T-helper 2 cell treated with Interferon-gamma antibody and Interleukin-4, amounts not matched to agents 100 ng/mL and 5 ng/mL, for 36 hours (primary cell): Measurements from ENCODE around the gene PLCL2. TPM values are rescaled to one million over a fixed set of nuclear protein-coding genes. Genes with fewer than 3 reads are reported as not detected.

Source experiments
- intact Hi-C: fragments of 100-400 bp; cut with micrococcal nuclease; formaldehyde crosslinking; loops from one replicate; pipeline ENCODE4 v1.15.1; 2023
- total RNA-seq: library from RNA; stranded (reverse); gene quantifications from 2 replicates; pipeline ENCODE4 v1.2.3, GENCODE V29; 2022

Gene PLCL2
- total RNA-seq, 1 donor from 2014 or later, result 40.4 TPM

DNA sequence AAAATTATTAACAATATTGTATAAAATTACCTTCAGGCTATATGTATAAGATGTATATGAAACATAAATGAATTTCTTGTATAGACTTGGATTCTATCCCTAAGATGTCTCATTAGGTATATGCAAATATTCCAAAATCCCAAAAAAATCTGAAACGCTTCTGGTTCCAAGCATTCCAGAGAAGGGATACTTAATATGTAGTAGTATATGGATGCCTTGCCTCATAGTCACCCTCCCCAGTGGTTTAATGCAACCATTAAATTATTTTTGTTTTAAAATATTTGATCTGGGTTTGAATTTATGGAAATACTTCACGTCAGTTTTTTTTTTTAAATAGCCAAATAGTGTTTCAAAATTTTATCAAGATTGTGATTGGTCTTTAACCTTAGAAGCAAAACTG is 27.2 kb downstream of the PLCL2 start:
- intact Hi-C loops, result no loop called here

DNA sequence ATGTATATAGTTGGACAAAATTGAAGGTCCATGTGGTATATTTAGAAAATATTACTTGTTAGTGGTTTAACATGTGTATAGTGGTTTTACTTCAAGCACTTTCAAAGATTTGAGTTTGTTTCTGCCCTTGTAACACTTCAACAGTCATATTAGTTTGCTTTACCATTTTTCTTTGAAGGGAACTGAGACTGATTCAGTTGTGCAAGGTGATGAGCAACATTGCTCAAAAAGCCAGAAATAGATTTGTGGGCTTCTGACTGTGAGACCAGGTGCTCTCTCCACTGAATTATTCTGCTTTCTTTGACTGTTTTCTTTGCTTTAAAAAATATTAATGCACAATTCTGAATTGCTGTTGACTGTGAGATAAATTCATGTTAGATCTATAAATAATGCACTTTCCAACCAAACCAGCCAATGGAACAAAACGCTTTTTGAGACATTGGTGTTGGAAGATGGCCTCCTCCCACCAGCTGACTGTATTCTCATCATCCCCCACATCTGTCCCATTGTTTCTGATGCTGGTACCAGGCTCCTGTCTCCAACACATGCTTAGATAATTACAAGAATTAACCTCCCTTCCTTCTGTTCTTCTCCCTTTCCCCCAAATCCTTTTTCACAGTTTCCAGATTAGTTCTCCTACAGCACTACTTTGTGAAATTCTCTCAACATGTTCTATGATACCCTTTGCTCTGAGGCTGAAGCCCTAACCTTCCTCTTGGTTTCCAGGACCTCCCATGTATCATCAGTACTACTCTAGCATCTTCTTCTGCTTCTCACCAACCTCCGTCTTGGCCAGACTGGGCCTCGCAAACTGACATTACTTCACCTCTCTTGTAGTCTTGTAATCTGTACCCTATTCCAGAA is 27.9 kb downstream of the PLCL2 start:
- intact Hi-C loops, result no loop called here

DNA sequence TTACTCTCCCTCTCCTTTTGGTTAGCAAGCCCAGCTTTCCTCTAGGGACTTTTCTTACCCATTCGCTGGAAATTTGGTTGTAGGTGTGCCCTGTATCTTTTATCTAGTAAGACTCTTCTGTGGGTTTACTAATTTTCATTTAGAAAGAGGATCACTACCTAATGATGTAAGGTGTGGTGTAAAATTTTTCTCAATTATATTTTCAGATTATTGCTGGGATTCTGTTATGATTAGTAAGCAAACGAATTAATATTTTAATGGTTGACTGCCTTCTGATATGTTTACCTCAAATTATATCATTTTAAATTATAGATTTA is 28.5 kb downstream of the PLCL2 start:
- intact Hi-C loops, result no loop called here

DNA sequence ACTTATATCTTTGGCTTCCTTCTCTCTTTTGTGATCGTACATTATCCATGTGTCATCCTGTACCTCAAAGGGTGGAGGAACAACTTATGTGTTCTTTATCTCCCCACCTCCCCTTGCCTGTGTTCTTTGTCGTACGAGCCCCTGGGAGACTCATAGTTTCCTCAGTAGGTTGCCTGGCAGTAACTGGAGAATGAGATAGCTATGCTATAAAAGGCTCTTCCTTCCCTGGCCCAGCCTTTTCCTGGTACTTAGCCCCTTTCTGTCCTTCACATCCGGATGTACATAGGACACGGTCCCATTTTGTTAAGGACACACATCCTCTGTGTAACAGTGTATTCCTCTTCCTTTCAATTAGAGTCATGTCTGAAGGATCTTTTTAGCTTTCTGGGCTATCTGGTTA is 32.1 kb downstream of the PLCL2 start:
- intact Hi-C loops, result no loop called here

DNA sequence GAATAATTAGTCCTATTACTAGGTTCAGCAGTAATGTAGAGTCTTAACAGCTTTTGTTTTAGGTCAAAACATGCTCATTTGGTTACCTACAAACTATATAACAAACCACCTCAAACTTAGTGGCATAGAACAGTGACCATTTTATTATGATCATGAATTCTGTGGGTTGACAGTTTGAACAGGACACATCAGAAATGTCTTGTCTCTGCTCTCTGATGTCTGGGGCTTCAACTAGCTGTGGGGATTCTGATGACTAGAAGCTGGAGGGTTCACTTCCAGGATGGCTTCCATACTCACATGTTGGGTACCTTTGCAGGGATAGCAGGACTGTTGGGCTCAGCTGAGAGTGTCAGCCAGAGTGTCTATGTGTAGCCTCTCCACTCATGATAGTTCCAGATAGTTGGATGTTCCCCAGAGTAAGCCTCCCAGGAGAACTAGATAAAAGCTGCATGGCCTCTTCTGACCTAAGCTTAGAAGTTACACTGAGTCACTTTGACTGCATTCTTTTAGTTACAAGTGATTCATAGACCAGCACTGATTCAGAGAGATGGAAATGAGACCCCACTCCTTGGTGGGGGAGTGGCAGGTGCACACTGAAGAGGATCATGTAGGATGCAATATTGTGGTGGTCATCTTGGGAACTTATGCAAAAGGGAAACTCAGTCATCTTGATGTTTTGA is 32.6 kb downstream of the PLCL2 start:
- intact Hi-C loops, result no loop called here

DNA sequence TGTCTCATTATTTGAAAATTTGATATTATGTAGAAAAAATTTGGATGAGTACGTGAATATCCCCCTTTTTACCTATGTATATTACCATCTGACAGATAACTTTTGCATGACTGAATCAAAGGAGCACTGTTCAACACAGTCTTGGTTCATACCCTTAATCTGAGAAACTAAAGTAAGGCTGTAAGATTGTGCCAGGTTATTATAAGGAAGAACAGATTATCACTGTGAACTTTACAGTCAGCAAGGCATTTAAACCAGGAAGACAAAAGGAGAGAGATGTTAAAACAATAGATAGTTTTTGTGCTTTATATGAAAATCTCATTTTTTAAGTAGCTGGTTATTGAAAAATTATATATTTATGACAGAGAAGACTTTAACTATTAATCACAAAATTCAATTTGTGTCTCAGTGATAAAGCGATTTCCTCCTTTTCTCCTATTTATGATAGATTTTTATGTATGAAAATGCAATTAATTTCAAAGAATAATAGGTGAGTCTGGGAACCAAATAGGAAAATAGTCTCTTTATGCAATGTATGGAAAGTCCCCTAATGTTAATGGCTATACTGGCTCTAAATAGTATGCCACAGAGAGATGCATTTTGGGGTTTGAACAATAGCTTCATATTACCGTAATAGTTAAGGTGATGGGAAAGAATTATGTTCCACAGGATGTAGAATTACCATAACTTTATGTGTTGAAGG is 33.4 kb downstream of the PLCL2 start:
- intact Hi-C loops, result no loop called here

DNA sequence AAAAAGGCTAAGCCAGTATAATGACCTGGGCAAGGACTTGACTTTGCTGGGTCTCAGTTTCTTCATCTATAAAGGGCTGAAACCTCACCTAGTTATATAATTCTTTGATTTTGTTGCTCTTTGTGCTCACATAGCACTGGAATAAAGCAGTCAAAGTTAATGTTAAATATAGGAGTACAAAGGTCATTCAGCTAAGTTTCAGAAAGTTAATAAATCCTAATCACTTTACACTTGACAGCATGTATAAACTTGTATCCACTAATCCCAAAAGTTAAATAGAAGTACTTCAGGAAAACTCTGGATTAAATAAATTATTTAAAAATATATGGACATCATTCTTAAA is 33.9 kb downstream of the PLCL2 start:
- intact Hi-C loops, result no loop called here

DNA sequence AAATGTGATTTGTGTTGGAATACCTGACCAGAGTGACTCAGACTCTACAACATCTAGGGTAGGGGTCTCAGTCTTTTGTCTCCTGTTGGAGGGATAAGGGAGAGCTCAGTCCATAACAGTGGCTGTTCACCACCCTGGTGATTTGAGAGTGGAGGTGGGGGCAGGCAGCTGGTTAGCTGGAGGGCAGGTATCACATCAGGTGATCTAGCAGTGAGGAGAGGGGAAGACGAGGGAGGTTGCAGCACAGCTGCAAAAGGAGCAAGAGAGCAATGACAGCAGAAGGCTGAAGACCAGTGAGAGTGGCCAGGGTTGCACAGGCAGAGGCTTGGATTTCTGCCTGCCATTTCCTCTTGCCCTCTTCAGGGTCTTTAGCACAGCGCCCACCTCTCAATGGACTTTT is 38.4 kb downstream of the PLCL2 start:
- intact Hi-C loops, result no loop called here

DNA sequence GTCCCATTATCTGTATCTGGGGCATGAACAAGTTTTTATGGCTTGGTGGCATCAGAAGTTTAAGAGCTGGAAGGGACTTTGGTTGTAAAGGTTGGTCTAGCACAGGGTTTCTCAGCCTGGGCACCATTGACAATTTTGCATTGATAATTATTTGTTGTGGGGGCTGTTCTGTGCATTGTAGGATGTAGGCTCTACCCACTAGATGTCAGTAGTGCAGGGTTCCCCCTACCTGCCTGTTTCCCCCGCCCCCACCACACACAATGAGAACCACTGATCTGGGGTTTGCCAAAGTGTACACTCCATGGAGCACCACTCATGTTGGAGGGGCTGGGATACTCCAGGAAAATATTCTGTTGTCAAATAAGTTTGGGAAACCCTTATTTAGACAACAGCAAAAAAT is 42.7 kb downstream of the PLCL2 start:
- intact Hi-C loops, result no loop called here

DNA sequence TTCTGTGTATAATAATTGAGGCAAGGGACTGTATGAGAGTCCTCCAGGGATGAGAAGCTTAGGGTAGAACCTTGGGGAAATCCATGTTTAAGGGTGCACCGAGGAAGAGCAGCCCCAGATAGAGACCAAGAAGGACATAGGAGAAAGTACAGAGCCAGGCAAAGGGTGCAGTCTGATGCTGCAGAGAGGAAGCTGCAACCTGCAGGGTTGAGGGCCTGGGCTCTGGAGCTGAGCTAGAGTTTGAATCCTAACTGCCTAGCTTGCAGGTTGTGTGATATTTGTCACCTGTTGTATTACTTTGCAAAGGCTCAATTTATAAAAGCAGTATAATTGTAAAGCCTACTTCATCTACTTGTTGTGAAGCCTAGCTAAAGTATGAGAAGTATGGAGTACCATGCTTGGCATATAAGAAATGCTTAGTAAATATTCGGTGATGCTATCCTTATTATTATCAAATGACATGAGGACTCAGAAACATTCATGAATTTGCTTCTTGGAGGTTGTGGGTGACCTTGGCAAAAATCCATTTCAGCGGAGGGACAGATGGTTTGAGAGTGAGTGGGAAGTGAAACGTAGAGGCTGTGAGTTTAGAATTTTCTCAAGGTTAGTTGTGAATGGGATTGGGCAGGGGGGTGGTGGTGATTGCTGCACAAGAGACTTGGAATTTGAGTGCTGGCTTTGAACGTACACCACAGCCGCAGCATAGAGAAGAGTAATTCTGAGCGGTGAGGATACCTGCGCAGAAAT is 43.8 kb downstream of the PLCL2 start:
- intact Hi-C loops, result no loop called here

DNA sequence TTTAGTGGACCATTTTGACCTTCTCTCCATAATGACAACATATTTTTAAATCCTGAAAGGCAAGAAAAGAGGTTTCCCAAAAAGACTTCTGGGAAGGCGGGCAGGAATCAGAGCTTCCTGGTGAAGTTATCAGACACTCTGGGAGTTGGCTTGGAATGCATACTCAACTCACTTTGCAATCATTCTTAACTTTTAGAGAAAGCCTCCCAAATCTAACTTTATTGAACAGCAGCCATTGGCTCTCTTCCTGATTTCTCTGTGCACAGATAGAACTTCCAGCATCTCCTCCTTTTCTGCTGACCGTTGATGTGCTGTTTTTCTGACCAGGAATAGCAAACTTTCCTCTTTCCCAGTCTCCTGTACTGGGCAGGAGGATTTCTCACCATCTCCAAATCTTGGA is 44.6 kb downstream of the PLCL2 start:
- intact Hi-C loops, result no loop called here

DNA sequence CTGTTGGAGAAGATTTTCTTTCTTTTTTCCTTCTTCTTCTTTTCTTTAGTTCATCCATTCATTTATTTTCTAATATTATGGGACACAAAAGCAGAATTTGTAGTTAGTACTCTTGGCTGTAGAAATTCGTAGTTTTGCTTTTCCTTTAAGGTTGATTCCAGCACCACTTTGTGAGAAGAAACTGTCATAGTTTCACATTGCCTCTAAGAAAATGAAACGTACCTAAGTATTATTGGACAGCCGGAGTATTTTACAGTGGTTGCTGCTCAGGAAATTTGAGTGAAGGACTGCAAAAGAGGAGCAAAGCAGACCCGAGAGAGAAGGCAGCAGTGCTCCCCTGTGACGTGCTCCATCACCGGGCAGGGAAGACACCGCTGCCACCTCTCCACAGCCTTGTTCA is 48.1 kb downstream of the PLCL2 start:
- intact Hi-C loops, result no loop called here

DNA sequence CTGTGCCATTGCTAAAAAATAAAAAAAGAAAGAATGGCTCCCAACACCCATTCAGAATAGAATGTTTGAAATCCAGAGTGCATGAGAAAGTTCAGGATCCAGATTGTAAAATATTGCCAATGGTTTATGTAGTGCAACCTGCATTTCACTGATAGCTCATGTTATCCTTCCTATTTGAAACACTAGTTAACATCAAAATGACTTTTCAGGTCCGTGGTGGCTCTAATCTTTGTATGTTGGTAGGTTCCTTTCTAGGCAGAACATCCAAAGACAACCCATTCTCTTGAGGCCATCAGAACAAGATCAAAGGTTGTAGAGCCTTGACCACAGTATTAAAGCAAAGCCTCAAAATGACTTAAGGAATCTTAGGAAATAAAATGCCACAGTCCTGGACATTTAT is 51.0 kb downstream of the PLCL2 start:
- intact Hi-C loops, result loop anchor here (5.0 kb wide), 1 partner anchor 48 kb away; no protein-coding TSS in a partner anchor

DNA sequence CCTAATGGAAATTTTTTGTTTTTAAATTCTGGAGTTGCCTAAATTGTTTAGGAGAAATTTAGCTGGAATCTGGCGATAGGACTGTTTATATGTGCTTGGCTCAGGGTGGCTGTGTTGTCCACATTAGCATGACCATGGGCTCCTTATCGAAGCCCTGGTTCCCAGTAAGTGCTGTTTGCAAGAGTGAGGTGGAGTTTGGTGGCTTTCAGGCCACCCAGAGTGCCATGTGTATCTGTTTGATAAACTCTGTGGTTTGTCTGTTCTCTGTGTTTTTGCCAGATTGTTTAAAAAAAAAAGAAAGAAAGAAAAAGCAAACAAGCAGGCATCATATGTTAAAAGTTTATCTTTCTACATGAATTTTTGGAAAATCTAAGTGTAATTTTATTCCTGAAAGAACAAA is 51.5 kb downstream of the PLCL2 start:
- intact Hi-C loops, result loop anchor here (5.0 kb wide), 1 partner anchor 49 kb away; no protein-coding TSS in a partner anchor

DNA sequence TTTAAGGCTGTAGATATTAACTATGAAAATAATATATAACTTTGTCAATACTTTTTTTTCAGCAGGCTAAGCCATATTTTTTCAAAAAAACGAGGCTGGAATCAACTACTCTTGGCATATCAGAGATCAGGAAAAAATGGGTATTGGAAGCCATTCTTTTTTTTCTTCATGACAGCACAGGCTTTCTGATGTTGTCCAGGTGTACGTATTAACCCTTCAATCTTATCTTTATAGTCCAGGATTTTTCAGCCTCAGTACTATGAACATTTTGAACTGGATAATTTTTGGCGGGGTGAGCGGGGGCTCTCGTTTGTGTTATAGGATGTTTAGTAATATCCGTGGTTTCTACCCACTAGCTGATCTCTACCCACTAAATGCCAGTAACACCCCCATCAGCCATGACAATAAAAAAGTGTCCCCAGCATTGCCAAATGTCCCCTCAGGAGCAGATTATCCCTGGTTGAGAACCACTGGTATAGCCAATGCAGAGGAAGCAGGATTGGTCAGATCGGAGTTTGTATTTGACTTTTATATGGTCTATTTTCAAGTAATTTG is 52.0 kb downstream of the PLCL2 start:
- intact Hi-C loops, result loop anchor here (5.0 kb wide), 1 partner anchor 49 kb away; no protein-coding TSS in a partner anchor

DNA sequence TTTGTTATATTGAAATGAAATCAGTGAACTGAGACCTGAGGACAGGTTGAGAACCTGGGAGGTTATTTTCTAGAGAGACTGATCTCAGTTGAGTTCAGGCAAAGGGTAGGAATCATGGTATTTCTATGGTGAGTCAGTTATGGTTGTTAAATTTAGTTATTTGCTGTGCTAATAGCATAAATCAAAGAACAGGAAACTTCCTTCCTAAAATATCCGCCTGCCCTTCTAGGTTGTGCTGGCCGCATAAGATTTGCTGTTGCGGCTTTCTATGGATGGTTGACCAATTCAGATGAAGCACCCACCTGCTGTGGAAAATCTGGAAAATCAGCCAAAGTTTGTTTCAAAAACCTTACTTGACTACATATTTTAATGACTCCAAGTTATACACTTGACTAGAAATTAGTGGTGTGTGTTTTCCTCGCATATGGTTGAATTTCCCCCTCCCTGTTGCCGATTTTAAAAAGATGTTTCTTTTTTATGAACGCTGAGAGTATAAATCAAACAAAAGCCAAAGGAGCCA is 52.6 kb downstream of the PLCL2 start:
- intact Hi-C loops, result loop anchor here (5.0 kb wide), 1 partner anchor 50 kb away; no protein-coding TSS in a partner anchor

DNA sequence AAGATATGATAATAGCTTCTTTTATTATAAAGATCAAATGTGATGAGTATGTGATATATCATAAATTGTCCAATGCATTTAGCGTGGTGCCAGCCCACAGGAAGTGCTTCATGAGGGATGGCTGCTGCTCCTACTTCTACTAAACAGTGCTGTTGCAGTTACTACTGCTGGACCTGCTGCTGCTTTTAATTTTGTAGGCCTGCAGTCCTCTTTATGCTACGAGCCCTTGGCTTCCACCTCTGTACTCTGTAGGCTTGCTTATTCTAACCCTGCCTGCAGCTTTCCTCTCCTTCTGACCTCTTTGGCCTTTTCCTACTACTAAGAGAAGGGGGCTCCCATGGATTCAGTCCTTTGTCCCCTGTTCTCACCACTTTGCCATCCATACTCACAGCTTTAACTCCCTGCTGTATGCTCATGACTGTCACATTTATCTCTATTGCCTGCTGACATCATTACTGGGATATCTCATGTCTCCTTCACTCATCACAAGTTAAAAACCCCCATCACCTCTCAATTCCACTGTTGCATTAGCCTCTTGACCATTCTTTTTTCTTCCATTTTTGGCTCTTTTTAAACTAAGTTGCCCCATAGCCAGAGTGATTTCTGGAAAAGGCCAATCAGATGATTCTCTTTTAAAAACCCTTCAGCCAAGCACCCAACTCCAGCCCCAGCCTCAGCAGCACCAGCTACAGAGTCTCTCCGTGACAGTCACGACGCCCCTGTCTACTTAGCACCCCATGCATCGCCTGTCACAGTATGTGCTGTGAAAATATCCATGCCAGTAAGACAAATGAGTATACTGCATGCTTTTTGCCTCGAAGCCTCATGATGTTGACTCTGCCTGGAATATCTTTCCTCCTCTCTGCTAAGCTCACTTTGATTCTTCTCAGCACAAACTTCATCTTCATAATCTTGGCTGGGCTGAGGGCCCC is 56.3 kb downstream of the PLCL2 start:
- intact Hi-C loops, result no loop called here

DNA sequence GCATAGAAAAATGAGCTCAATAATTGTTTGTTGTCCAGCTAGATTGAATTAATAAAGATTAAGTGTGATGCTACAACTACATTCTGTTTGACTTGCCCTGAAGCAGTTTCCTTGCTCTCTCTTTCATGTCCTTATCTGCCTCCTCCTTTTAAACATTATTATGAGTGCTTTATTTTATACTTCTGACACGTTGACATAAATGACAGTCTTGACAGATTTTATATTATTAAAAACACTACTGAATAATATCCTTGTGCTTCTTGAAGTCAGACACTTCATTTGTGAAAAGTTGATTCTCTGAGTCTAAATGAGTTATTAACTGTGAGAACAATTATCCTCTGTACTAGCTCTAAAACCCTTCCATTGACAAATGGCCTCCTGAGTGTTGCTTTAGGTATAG is 58.2 kb downstream of the PLCL2 start:
- intact Hi-C loops, result no loop called here

DNA sequence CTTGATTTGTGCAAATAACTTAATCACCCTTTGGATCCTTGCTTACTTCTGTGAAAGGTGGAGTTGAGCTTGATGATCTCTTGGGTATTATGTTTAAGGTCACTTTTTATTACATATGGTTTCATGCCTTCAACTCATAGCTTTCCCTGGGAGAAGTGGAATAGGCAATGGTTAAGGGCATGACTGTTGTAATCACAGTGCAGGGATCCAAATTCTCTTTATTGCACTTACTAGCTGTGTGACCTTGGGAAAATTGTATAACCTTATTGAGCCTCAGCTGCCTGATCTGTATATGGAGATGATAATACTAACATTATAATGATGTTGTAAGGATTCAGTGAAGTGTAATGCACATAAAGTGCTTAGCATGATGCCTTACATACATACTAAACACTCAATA is 59.1 kb downstream of the PLCL2 start:
- intact Hi-C loops, result no loop called here

DNA sequence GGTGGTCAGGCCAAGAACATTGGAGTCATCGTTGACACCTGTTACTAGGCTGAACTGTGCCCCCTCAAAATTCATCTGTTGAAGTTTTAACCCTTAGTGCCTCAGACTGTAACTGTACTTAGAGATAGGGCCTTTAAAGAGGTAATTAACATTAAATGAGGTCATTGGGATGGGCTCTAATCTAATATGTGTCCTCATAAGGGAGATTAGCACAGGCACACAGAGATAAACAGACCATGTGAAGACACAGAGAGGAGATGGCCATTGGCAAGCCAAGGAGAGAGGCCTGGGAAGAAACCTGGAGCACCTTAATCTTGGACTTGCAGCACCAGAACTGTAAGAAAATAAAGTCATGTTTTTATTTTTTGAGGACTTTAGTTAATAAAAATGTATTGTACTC is 59.6 kb downstream of the PLCL2 start:
- intact Hi-C loops, result no loop called here
